MG63 (cell line): ENCODE results near the gene ASB18. TPM values are rescaled to one million over a fixed set of nuclear protein-coding genes. Genes with fewer than 3 reads are reported as not detected.

Experiments
- DNase-seq: peaks from one replicate; pipeline ENCODE4 v3.0.0-alpha.2; 2020
- H3K27me3 ChIP-seq: fragments of 250-450 bp; sonication (Bioruptor Pico); 2 replicates; pipeline ENCODE4 v1.5.1; 2020; ENCODE audit warnings: mild to moderate bottlenecking, moderate library complexity
- H3K36me3 ChIP-seq: fragments of 250-450 bp; sonication (Bioruptor Pico); 2 replicates; pipeline ENCODE4 v1.5.1; 2020; ENCODE audit warnings: mild to moderate bottlenecking, moderate library complexity
- H3K4me3 ChIP-seq: fragments of 250-450 bp; sonication (Bioruptor Pico); 2 replicates; pipeline ENCODE4 v1.5.1; 2020; ENCODE audit warnings: mild to moderate bottlenecking, moderate library complexity
- H3K9me3 ChIP-seq: fragments of 250-450 bp; sonication (Bioruptor Pico); 2 replicates; pipeline ENCODE4 v1.5.1; 2020; ENCODE audit warnings: mild to moderate bottlenecking, moderate library complexity
- total RNA-seq: library from RNA; depleted of rRNA; stranded (reverse); fragments of >200 nt; shearing (Covaris generic); gene quantifications from 2 replicates; pipeline ENCODE4 v1.2.3, GENCODE V29; 2014; ENCODE audit warnings: low replicate concordance; rRNA removed

Gene ASB18, protein sequence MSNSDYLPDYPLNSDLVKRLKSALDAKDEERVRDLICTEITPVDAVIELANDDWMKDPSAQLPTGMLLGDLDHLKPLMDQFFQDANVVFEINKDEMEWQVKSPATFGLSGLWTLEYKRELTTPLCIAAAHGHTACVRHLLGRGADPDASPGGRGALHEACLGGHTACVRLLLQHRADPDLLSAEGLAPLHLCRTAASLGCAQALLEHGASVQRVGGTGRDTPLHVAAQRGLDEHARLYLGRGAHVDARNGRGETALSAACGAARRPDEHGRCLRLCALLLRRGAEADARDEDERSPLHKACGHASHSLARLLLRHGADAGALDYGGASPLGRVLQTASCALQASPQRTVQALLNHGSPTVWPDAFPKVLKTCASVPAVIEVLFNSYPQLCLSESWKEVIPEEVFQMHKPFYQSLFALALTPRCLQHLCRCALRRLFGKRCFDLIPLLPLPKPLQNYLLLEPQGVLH
- not detected in 2 replicates for total RNA-seq

DNA sequence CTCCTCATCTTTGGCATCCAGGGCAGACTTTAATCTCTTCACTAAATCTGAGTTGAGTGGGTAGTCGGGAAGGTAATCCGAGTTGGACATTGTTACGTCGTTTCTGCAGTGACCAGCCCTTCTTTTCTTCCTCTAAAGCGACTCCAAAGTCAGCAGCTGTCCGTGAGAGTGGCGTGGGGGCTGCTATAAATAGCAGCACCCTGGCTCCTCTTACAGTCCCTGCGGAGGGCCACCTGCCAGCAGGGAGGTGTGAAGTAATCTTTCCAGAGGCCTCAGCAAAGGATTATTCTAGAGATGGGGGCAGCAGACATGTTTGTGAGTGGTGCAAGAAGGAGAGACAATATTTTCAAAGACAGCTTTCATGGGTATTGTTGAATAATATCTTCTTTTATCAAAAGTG lies at the start of gene ASB18:
TSS of gene ASB18 (minus strand) at position 151 of the 400 bp plus-strand sequence. CDS start at position 90, 61 bp downstream.
- H3K27me3 ChIP-seq: peaks cover 5% of the 10 kb centered on the region; the same call in 1 of the 2 replicates

DNA sequence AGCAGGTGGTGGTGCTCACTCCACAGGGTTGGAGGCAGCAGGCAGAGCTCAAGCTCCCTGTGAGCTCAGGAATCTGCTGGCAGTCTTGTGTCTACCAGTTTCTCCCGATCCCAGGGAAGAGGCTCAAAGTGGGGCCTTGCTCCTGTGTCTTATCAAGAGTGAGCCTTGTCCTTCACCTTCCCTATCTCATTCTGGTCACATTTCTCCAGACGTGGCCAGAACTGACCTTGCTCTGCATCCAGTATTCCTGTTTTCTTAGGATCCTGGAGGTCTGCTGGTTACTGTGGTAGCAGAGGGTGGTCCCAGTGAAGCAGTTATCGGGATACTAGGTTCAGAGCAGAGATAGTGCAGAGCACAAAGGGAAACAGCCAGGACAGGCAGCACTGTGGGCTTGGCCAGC lies 47.1 kb upstream of the ASB18 start:
- no peak overlapping the region for H3K4me3 ChIP-seq
- DNase-seq: no peak
- H3K36me3 ChIP-seq: no peaks in the 10 kb centered on the region
- H3K9me3 ChIP-seq: peaks cover 11% of the 10 kb centered on the region; the same call in 1 of the 2 replicates
- H3K27me3 ChIP-seq: peaks cover 5% of the 10 kb centered on the region

More for the DNA sequence above, at the start of gene ASB18:
- Histone ChIP-seq H3K36me3 (no peaks in the 10 kb centered on the region), H3K4me3 (no peak within 1 kb of the TSS), H3K9me3 (peaks cover 7% of the 10 kb centered on the region; the same call in 1 of the 2 replicates)
- DNase-seq: no peak

DNA sequence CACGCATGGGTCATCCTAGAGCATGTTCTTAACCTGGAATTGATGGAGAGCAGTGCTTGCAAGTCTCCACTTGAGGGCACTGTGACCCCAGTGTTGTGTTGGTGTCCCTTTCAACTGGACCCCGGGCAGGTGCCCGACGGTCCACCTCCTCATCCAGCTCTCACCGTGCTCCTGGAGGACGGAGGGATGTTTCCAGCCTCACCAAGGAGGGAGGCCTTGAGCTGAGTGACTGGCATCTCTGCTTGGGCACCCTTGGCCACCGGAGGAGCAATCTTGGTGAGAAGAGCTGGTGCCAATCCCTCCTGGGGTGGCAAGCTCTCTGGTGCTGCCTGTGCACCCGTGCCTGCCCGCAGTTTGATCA lies 45.4 kb upstream of the ASB18 start:
- peaks cover 11% of the 10 kb centered on the region; the same call in 1 of the 2 replicates for H3K9me3 ChIP-seq
- DNase-seq: peak; percentile 7
- peaks cover under 1% of the 10 kb centered on the region for H3K27me3 ChIP-seq
- H3K36me3 ChIP-seq: no peaks in the 10 kb centered on the region
- no peak overlapping the region for H3K4me3 ChIP-seq

DNA sequence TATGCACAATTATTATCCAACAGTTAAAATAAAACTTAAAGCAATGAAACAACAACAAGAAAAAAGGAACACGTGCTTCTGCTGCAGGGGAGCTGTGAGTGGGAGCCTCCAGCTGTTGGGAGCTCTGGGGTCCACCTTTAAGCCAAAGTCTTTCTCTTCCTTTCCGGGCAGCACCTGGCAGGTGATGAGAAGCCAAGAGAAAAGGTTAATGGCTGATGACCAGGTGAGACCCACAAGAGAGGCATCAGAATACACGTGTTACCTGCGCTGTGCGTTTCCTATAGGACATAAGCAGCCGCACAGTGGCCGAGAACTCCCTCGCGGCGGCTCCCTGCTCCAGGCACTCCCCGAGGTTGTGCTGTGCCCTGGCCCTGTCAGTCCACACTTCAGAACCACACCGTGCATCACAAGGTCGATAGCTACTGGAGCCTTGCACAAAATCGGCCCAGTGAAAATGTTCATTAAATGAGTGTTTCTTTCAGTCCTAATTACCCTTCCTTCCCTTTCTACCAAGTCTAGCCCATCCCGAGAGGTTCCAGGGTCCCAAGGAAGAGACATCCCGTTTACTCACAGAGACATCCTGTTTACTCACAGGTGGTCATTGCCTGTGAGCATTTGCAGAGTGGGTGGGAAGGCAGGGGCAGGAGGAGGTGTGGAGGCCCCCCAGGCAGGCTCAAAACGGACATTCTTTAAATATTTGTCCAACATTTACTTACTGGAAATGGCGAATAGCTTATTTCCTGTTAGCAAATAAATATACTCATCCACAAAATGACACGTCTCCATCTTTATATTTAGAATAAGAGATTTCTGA lies 44.9 kb upstream of the ASB18 start:
- H3K9me3 ChIP-seq: peaks cover 11% of the 10 kb centered on the region; the same call in 1 of the 2 replicates
- no peaks in the 10 kb centered on the region for H3K27me3 ChIP-seq
- no peak for DNase-seq

DNA sequence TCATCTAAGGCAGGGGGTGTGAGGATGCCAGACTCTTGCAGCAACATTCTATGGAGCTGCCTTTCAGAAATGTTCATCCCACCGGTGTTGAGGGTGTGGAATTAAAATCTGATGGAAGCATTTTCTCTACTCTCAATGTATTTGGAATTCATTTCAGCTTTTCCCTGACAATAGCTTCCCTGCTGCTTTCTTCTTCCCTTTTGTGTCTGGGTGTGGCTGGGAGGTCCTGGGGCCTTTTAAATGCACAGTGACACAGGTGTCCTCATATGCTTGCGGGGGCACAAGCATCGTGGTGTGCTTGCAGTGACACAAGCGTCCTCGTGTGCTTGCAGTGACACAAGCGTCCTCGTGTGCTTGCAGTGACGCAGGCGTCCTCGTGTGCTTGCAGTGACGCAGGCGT lies 43.4 kb upstream of the ASB18 start:
- no peaks in the 10 kb centered on the region for H3K36me3 ChIP-seq
- H3K27me3 ChIP-seq: no peaks in the 10 kb centered on the region
- H3K4me3 ChIP-seq: no peak overlapping the region
- H3K9me3 ChIP-seq: 0 out of 2 replicates have a peak, but pooled peaks cover 1% of the 10 kb centered on the region
- no peak for DNase-seq

More for the DNA sequence above, 44.9 kb upstream of the ASB18 start:
- Histone ChIP-seq H3K4me3 (no peak overlapping the region), H3K36me3 (no peaks in the 10 kb centered on the region)

DNA sequence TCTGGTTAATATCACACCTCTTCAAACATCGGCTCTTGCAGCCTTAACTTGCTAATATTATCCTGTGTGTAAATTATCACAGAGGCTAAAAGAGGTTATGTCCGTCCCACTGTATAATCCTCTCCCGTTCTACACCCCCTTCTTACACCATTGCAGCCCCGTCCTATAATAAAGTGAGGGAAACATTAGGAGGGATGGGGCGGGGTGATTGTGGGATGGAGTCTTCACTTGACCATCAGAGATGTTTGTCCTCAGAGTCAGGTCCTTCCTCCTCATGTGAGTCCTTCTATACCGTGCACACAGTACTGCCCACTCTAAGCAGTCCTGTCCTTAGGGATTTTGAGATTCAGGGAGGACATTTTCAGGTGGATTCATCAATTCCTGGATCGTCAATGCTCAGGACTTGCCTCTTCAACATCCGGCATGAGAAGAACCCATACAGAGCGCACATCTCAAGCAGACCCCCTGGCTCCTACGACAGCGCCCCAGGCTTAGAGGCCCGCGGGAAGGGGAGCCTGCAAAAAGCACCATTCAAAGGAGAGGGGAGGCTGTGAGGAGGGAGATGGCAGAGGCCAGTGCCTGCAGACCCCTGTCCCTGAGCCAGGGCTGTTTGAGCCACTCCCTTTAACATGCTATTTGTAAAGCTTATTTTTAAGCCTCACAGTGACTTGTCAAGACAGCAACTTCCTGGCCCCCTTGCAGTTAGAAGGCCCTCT lies 42.8 kb upstream of the ASB18 start:
- Histone ChIP-seq H3K9me3 (no peaks in the 10 kb centered on the region), H3K36me3 (no peaks in the 10 kb centered on the region), H3K27me3 (0 out of 2 replicates have a peak, but pooled peaks cover under 1% of the 10 kb centered on the region), H3K4me3 (no peak overlapping the region)
- DNase-seq: no peak

DNA sequence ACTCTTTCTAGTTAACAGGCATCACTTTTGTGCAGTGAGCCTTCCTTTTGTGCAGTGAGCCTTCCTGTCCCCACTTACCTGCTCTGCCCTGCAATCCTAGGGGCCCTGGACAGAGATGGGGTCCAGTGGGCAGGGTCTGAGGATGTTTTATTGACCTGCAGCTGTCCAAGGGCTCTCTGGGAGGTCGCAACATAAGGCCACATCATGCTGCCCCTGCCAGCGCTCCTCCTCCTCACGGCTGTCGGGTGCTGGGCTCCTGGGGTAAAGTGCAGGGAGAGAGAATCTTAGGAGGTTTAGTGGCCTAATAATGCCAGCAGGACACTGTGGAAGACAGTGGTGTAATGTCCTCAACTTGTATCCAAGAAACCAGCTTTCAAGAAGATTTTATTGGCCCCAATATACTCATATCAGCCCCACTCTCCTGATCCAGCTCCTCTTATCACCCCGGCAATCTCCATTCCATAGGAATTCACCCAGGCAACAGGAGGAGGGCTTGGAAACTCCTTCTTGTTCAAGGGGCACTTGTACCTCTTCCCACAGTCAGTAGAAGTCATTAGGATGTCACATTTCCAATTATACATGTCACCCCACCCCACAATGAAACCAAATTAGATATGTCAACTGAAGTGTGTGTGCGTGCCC lies 41.9 kb upstream of the ASB18 start:
- no peak for DNase-seq
- Histone ChIP-seq H3K36me3 (no peaks in the 10 kb centered on the region), H3K4me3 (no peak overlapping the region), H3K27me3 (0 out of 2 replicates have a peak, but pooled peaks cover 4% of the 10 kb centered on the region), H3K9me3 (no peaks in the 10 kb centered on the region)

DNA sequence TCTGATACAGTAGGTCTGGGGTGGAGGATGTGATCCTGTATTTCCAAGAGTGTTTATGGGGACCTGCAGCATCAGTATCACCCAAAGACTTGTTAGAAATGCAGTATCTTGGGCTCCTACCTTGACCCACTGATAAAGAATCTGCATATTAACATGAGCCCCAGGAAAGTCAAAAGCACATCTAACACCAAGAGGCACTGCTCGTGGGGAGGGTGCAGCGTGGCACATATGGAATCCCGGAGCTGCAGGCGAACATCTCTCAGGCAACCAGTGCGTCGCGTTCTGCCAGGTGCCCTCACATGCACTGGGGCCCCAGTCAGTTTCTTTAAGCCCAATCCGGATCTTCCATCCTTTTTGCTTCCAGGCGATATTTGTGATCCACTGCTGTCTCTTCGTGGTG lies 41.3 kb upstream of the ASB18 start:
- Histone ChIP-seq H3K4me3 (no peak overlapping the region), H3K27me3 (0 out of 2 replicates have a peak, but pooled peaks cover 4% of the 10 kb centered on the region), H3K36me3 (no peaks in the 10 kb centered on the region), H3K9me3 (no peaks in the 10 kb centered on the region)
- DNase-seq: no peak

DNA sequence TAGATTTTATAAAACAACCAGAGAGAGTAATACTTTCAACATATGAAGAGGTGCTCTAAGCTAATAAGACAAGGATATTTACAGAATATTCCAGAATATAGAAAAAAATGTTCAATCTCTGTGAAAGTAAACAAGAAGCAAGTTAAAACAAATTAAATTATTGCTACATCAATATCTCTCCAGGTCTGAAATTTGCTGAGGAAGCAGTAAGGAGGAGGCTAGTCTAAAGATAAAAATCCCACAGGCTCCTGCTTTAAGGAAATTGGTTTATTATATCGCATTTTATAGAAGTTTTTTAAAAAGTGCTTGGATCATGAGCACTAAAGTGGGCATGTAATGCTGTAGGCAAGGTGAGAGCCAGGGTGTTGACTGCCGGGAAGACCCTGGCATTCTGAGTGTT lies 39.7 kb upstream of the ASB18 start:
- Histone ChIP-seq H3K36me3 (no peaks in the 10 kb centered on the region), H3K9me3 (no peaks in the 10 kb centered on the region), H3K27me3 (0 out of 2 replicates have a peak, but pooled peaks cover 4% of the 10 kb centered on the region), H3K4me3 (no peak overlapping the region)
- no peak for DNase-seq

DNA sequence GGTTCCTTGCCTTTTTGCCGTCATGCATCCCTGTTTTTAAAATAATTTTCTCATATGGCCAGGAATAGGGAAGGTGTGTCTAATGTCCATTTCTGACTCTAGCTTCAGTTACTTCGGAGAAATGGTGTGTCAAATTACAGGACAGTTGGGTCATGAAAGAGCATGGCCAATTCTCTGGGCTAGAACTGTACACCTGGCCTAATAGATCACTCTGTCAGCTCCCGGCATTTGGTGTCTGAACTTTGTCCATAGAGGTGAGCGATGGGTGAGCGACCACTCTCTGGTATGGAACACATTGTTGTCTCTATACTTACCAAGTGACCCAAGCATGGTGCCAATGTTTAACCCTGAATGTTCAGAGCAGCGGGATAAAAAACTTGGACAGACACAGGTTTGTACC lies 38.3 kb upstream of the ASB18 start:
- Histone ChIP-seq H3K36me3 (no peaks in the 10 kb centered on the region), H3K27me3 (0 out of 2 replicates have a peak, but pooled peaks cover 4% of the 10 kb centered on the region), H3K4me3 (no peak overlapping the region), H3K9me3 (no peaks in the 10 kb centered on the region)
- DNase-seq: no peak

DNA sequence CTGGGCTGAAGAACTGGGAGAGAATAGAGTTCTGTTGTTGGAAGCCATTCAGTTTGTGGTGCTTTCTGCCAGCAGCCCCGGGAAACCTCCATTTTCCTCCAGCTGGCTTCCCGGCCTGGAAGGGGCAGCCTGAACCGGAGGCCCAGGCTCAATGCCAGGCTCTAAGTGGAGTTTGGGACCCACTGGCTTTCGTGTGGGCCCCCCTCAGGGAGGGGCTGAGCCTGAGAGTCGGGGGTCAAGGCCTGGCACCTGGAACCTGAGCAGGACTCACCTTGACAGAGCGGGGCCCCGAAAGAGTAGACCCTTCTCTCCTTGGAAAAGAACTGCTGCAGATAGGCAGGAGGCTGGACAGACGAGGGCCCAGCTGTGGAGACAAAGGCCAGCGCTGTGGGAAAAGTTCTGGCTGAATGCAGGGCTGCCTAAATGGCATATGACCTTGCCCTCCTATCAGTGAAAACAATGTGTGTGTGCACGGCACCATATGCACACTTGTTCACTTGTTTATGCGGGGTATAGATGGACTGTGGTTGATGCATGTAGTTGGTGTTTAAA lies 34.8 kb upstream of the ASB18 start:
- Histone ChIP-seq H3K27me3 (0 out of 2 replicates have a peak, but pooled peaks cover 4% of the 10 kb centered on the region), H3K36me3 (no peaks in the 10 kb centered on the region), H3K4me3 (no peak overlapping the region), H3K9me3 (no peaks in the 10 kb centered on the region)
- DNase-seq: no peak

DNA sequence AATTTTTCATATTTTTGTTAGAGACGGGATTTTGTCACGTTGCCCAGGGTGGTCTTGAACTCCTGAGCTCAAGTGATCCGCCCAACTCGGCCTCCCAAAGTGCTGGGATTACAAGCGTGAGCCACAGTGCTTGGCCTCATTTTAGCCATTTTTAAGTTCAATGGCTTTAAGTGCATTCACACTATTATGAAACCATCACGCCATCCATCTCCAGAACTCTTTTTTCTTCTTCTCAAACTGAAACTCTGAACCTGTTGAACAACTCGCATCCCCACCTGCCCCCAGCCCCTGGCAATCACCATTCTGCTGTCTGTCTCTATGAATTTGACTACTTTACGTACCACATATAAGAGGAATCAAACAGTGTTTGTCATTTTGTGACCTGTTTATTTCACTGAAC lies 31.3 kb upstream of the ASB18 start:
- Histone ChIP-seq H3K27me3 (peaks cover 4% of the 10 kb centered on the region), H3K36me3 (no peaks in the 10 kb centered on the region), H3K4me3 (no peak overlapping the region), H3K9me3 (no peaks in the 10 kb centered on the region)
- DNase-seq: no peak

DNA sequence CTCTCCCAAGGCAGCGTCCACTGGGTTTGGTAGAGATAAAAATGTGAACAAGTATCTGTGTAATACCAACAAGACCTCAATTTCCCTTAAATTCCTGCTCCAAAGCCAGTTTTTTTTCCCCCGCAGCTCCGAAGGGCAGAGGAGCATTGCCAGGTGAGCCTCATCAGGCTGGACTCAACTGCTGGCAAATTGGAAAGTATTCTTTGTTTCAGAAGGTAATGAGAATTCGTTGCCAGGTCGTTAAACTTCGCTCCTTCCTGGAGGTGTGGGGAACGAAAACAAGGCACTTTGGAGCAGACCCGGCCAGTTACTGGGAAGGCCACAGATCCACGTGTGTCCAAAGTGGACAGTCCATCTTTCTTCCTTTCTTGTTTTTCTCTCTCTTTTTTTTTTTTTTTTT lies 30.4 kb upstream of the ASB18 start:
- peaks cover 4% of the 10 kb centered on the region for H3K27me3 ChIP-seq
- no peaks in the 10 kb centered on the region for H3K9me3 ChIP-seq
- DNase-seq: no peak
- no peaks in the 10 kb centered on the region for H3K36me3 ChIP-seq
- no peak overlapping the region for H3K4me3 ChIP-seq

DNA sequence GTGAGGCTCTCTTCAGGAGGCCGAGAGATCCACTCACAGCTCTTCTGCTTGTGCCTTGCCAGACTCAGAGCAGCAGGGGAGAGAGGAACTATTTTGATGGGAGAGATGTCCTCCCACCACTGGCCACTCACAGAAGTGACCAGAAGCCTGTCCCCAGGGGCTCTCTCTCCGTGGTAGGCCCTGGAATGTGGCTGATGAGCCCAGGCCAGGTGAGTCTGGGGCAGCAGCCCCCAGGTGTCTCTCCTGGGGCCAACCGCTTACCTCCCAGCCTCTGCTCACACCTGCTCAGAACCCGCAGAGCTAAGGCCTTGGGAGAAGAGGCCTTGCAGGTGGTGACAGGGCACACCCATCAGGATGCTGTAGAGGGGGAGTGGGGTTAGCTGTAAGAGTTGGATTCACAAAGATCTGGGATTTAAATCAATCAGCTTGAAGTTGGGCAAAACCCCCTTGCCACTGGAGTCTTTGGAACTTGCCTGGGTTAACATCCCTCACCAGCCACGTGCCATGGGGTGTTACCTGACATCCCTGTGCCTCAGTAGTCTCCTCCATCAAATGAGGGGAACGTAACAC lies 29.1 kb upstream of the ASB18 start:
- peaks cover 4% of the 10 kb centered on the region for H3K27me3 ChIP-seq
- DNase-seq: no peak

DNA sequence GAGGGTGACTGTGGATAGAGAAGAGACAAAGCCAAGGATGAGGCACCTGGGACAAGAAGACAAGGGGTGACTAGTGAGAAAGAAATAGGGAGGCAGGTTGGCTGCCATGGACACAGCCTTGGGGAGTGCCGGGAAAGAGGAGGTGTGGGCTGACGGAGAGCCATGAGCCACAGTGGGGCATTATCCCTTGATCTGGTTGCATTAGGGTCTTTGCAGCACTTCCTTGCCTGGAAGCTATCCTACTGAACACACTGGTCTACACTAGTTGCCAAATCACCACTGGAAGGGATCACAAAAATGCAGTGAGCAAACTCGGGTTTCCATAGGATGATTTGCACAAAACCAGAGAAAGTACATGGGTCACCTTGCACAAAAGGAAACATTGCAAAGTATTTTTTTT lies 27.7 kb upstream of the ASB18 start:
- Histone ChIP-seq H3K27me3 (peaks cover 4% of the 10 kb centered on the region), H3K36me3 (no peaks in the 10 kb centered on the region), H3K4me3 (no peak overlapping the region), H3K9me3 (no peaks in the 10 kb centered on the region)
- DNase-seq: no peak

More for the DNA sequence above, 29.1 kb upstream of the ASB18 start:
- Histone ChIP-seq H3K36me3 (no peaks in the 10 kb centered on the region), H3K4me3 (no peak overlapping the region), H3K9me3 (no peaks in the 10 kb centered on the region)
